IMR-90 (cell line): Measurements from ENCODE around the gene SPRR2G. TPM values are rescaled to one million over a fixed set of nuclear protein-coding genes. Genes with fewer than 3 reads are reported as not detected.

ENCODE experiments used
- ATAC-seq: fragments of 200-7000 bp; cut with Tn5 transposase; 2 replicates; pipeline ENCODE4 v1.9.1; 2020; ENCODE audit warnings: low read depth, mild to moderate bottlenecking, moderate library complexity
- BruUV-seq: library from RNA; stranded (reverse); fragments of 400-500 nt; replicated peaks from 2 replicates; lab custom pipeline; 2021; lab: Mats Ljungman, UMichigan
- CTCF ChIA-PET: fragments of 300-600 bp; formaldehyde crosslinking; extraction: SDS; loops from one replicate; lab custom pipeline; 2021; ENCODE audit warnings: antibody characterized with exemption; lab: Yijun Ruan, JAX
- POLR2A ChIA-PET: fragments of 300-600 bp; sonication (Branson Sonifier 250); formaldehyde crosslinking; loops from one replicate; lab custom pipeline; 2022; ENCODE audit warnings: antibody characterized with exemption; ENCODE audit not compliant: unreplicated experiment; lab: Charles Lee
- DNase-seq: peaks from one replicate; pipeline ENCODE4 v3.0.0; 2013
- H2AFZ ChIP-seq: replicated peaks from 2 replicates; pipeline ENCODE3; 2013; ENCODE audit warnings: low read length, mild to moderate bottlenecking; ENCODE audit not compliant: poor library complexity
- H2AK5ac ChIP-seq: 2 replicates; pipeline ENCODE4 v1.6.1; 2013; ENCODE audit warnings: low read depth, low read length, inconsistent platforms
- H2AK9ac ChIP-seq: replicated peaks from 2 replicates; pipeline ENCODE3; 2013; ENCODE audit warnings: mild to moderate bottlenecking, low read depth, low read length, moderate library complexity; ENCODE audit not compliant: poor library complexity
- H2BK120ac ChIP-seq: 2 replicates; pipeline ENCODE4 v1.6.1; 2013; ENCODE audit warnings: low read depth, low read length, inconsistent platforms
- H2BK15ac ChIP-seq: 3 replicates; pipeline ENCODE4 v1.6.1; 2013; ENCODE audit warnings: low read depth, low read length, inconsistent platforms
- H2BK20ac ChIP-seq: 2 replicates; pipeline ENCODE4 v1.6.1; 2013; ENCODE audit warnings: low read depth, mild to moderate bottlenecking, inconsistent platforms, low read length, moderate library complexity
- H2BK5ac ChIP-seq: 2 replicates; pipeline ENCODE4 v1.6.1; 2013; ENCODE audit warnings: mild to moderate bottlenecking, low read depth, low read length, inconsistent platforms; ENCODE audit not compliant: poor library complexity, severe bottlenecking
- H3K14ac ChIP-seq: replicated peaks from 2 replicates; pipeline ENCODE4 v1.6.1; 2013; ENCODE audit warnings: low read depth, low read length, inconsistent platforms
- H3K18ac ChIP-seq: 2 replicates; pipeline ENCODE4 v1.6.1; 2013; ENCODE audit warnings: low read depth, low read length, control low read depth
- H3K23ac ChIP-seq: 2 replicates; pipeline ENCODE4 v1.6.1; 2013; ENCODE audit warnings: low read depth, low read length, inconsistent platforms
- H3K27ac ChIP-seq: 2 replicates; pipeline ENCODE4 v1.5.1; 2013; ENCODE audit warnings: mild to moderate bottlenecking, control low read depth, low read length; ENCODE audit not compliant: insufficient read depth
- H3K27me3 ChIP-seq: 2 replicates; pipeline ENCODE4 v1.6.1; 2013; ENCODE audit warnings: low read length; ENCODE audit not compliant: control insufficient read depth, insufficient read depth
- H3K36me3 ChIP-seq: 2 replicates; pipeline ENCODE4 v1.6.1; 2013; ENCODE audit warnings: low read length, mixed read lengths; ENCODE audit not compliant: control insufficient read depth, insufficient read depth
- H3K4ac ChIP-seq: 2 replicates; pipeline ENCODE4 v1.6.1; 2013; ENCODE audit warnings: low read depth, low read length, inconsistent platforms
- H3K4me1 ChIP-seq: 2 replicates; pipeline ENCODE4 v1.6.1; 2013; ENCODE audit warnings: low read length, mixed read lengths; ENCODE audit not compliant: control insufficient read depth, insufficient read depth
- H3K4me2 ChIP-seq: 2 replicates; pipeline ENCODE4 v1.6.1; 2013; ENCODE audit warnings: low read depth, mild to moderate bottlenecking, control low read depth, low read length, moderate library complexity
- H3K4me3 ChIP-seq: 2 replicates; pipeline ENCODE4 v1.5.1; 2013; ENCODE audit warnings: low read depth, mild to moderate bottlenecking, control low read depth, low read length, moderate library complexity; ENCODE audit not compliant: insufficient read depth
- H3K56ac ChIP-seq: 2 replicates; pipeline ENCODE4 v1.6.1; 2013; ENCODE audit warnings: low read length, inconsistent platforms; ENCODE audit not compliant: insufficient read depth; ENCODE audit errors: extremely low read depth
- H3K79me1 ChIP-seq, 2 experiments: 2 replicates each; pipeline ENCODE4 v1.6.1; 2013; ENCODE audit warnings: low read length in 2 of 2, inconsistent platforms in 1 of 2, low read depth in 1 of 2
- H3K9ac ChIP-seq: 2 replicates; pipeline ENCODE4 v1.6.1; 2013; ENCODE audit warnings: low read depth, low read length, control low read depth
- H3K9me1 ChIP-seq: 2 replicates; pipeline ENCODE4 v1.6.1; 2013; ENCODE audit warnings: low read length, inconsistent platforms; ENCODE audit not compliant: insufficient read depth
- H3K9me3 ChIP-seq: 2 replicates; pipeline ENCODE4 v1.6.1; 2013; ENCODE audit warnings: low read length; ENCODE audit not compliant: control insufficient read depth, insufficient read depth
- H4K20me1 ChIP-seq: 2 replicates; pipeline ENCODE4 v1.6.1; 2013; ENCODE audit warnings: low read length, inconsistent platforms; ENCODE audit not compliant: insufficient read depth
- H4K5ac ChIP-seq: 2 replicates; pipeline ENCODE4 v1.6.1; 2013; ENCODE audit warnings: mild to moderate bottlenecking, low read depth, low read length, control low read depth
- H4K8ac ChIP-seq, 2 experiments: 2 replicates each; pipeline ENCODE4 v1.6.1; 2013; ENCODE audit warnings: low read depth in 2 of 2, low read length in 2 of 2, control low read depth in 1 of 2, inconsistent platforms in 1 of 2
- H4K91ac ChIP-seq: 2 replicates; pipeline ENCODE4 v1.6.1; 2013; ENCODE audit warnings: low read depth, low read length, inconsistent platforms; ENCODE audit not compliant: insufficient read depth
- BHLHE40 ChIP-seq: fragments of 150-350 bp; IDR thresholded peaks from 2 replicates; pipeline ENCODE4 v1.6.1; 2016; ENCODE audit warnings: mild to moderate bottlenecking, low read depth, low read length
- CEBPB ChIP-seq: IDR thresholded peaks from 2 replicates; pipeline ENCODE4 v1.6.1; 2012; ENCODE audit warnings: low read depth, low read length, improper control_type of control experiment
- CHD1 ChIP-seq: IDR thresholded peaks from 2 replicates; pipeline ENCODE4 v1.6.1; 2012; ENCODE audit warnings: low read depth, low read length, improper control_type of control experiment
- CTCF ChIP-seq: conservative IDR thresholded peaks from 2 replicates; pipeline ENCODE4 v1.5.1; 2012; ENCODE audit warnings: mild to moderate bottlenecking, low read depth, low read length, improper control_type of control experiment
- FOS ChIP-seq: fragments of 150-350 bp; IDR thresholded peaks from 2 replicates; pipeline ENCODE4 v1.6.1; 2016; ENCODE audit warnings: low read depth, low read length
- MAFK ChIP-seq: IDR thresholded peaks from 2 replicates; pipeline ENCODE4 v1.6.1; 2012; ENCODE audit warnings: low read depth, low read length, improper control_type of control experiment
- MAZ ChIP-seq: IDR thresholded peaks from 2 replicates; pipeline ENCODE4 v1.6.1; 2012; ENCODE audit warnings: low read depth, mild to moderate bottlenecking, low read length, improper control_type of control experiment, moderate library complexity, borderline replicate concordance
- MXI1 ChIP-seq: IDR thresholded peaks from 2 replicates; pipeline ENCODE4 v1.6.1; 2012; ENCODE audit warnings: low read depth, mild to moderate bottlenecking, low read length, moderate library complexity, borderline replicate concordance
- NFE2L2 ChIP-seq: fragments of 150-350 bp; IDR thresholded peaks from 2 replicates; pipeline ENCODE4 v1.6.1; 2016; ENCODE audit warnings: low read depth, mild to moderate bottlenecking, low read length
- POLR2A ChIP-seq: IDR thresholded peaks from 2 replicates; pipeline ENCODE4 v1.6.1; 2012; ENCODE audit warnings: mild to moderate bottlenecking, low read depth, low read length
- RAD21 ChIP-seq: IDR thresholded peaks from 2 replicates; pipeline ENCODE4 v1.6.1; 2012; ENCODE audit warnings: low read length, improper control_type of control experiment
- RCOR1 ChIP-seq: IDR thresholded peaks from 2 replicates; pipeline ENCODE4 v1.6.1; 2012; ENCODE audit warnings: mild to moderate bottlenecking, low read length, improper control_type of control experiment; ENCODE audit not compliant: insufficient replicate concordance
- RFX5 ChIP-seq: IDR thresholded peaks from 2 replicates; pipeline ENCODE4 v1.8.0; 2012; ENCODE audit warnings: low read depth, mild to moderate bottlenecking, low read length, moderate library complexity
- SMC3 ChIP-seq: fragments of 150-350 bp; IDR thresholded peaks from 2 replicates; pipeline ENCODE4 v1.6.1; 2016; ENCODE audit warnings: low read depth, mild to moderate bottlenecking, antibody characterized with exemption, low read length, moderate library complexity
- USF2 ChIP-seq: fragments of 150-350 bp; IDR thresholded peaks from 2 replicates; pipeline ENCODE4 v1.6.1; 2017; ENCODE audit warnings: mild to moderate bottlenecking, antibody characterized with exemption, low read length, low read depth
- WGBS, 2 experiments: methylation state at CpG; one replicate each; pipeline versions ENCODE4 v1.1.5 to v1.1.7; 2013; ENCODE audit warnings: missing lambda C conversion rate in 2 of 2; ENCODE audit not compliant: insufficient read length in 1 of 2; ENCODE audit errors: extremely low coverage in 2 of 2; 5-methylcytosine and 5-hydroxymethylcytosine counted together
- dilution Hi-C: fragments of 300-500 bp; cut with HindIII; formaldehyde crosslinking; loops from one replicate; pipeline ENCODE4 v1.14.3; 2018; ENCODE audit warnings: low sequenced_read_pairs; ENCODE audit not compliant: unreplicated experiment
- in situ Hi-C: fragments of 300-500 bp; cut with MboI; formaldehyde crosslinking; loops from 3 replicates; pipeline ENCODE4 v1.14.3; 2019; ENCODE audit warnings: low sequenced_read_pairs, inconsistent platforms, mixed read lengths
- intact Hi-C: fragments of 100-400 bp; cut with micrococcal nuclease; formaldehyde crosslinking; loops from 2 replicates; pipeline ENCODE4 v1.10.0; 2022
- polyA plus RNA-seq, 3 experiments: library from polyadenylated mRNA; depleted of rRNA; stranded (reverse); fragments of >200 nt; gene quantifications; 2 replicates each; pipeline ENCODE4 v1.2.3, GENCODE V29; 2012; ENCODE audit warnings: low replicate concordance in 1 of 3
- total RNA-seq: library from RNA; depleted of rRNA; stranded (reverse); fragments of >200 nt; gene quantifications from 2 replicates; pipeline ENCODE4 v1.2.3, GENCODE V29; 2012
- TF ChIP-seq, protein P1 (sequence below): fragments of 150-350 bp; IDR thresholded peaks from 2 replicates; pipeline ENCODE4 v1.6.1; 2016; ENCODE audit warnings: low read depth, mild to moderate bottlenecking, low read length, moderate library complexity, borderline replicate concordance

The SPRR2G gene
- total and polyA plus RNA-seq, 2 of the 4 experiments (the other 2 are of a cell fraction): not detected

DNA sequence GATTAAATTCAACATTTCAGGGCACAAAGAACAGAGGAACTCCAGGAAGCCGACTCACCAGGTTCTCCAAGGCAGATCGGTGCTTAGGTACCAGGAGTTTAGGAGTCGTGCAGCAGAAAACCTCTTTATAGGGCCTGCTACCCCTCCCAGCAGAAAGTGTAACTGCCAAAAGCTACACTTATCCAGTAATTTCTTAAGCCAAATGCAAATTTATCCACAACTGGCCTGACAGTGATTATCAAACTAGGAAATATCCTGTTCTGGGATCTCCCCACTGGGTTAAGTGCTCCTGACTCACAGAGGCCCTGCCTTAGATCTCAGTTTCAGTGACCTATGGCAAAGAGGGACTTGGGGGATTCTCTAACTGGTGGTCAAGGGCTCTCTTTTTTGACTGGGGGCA, 37.3 kb downstream of the SPRR2G start, which contains the start of gene SPRR2F:
Gene SPRR2F (minus strand): TSS at position 101 of the 400 bp plus-strand sequence. CDS start 783 bp downstream, outside the sequence.
- H2BK20ac ChIP-seq: no peak within 1 kb of the TSS
- no peak within 1 kb of the TSS for H3K4me3 ChIP-seq
- no peak within 1 kb of the TSS for H2BK15ac ChIP-seq
- no CpG with 5 or more reads among the region's 3 CpGs for WGBS, 2 experiments
- H3K56ac ChIP-seq: no peak within 1 kb of the TSS
- DNase-seq (no peak), ATAC-seq (no peak)
- no peak for TF ChIP-seq MAFK
- no peak for TF ChIP-seq POLR2A
- TF ChIP-seq, protein P1, sequence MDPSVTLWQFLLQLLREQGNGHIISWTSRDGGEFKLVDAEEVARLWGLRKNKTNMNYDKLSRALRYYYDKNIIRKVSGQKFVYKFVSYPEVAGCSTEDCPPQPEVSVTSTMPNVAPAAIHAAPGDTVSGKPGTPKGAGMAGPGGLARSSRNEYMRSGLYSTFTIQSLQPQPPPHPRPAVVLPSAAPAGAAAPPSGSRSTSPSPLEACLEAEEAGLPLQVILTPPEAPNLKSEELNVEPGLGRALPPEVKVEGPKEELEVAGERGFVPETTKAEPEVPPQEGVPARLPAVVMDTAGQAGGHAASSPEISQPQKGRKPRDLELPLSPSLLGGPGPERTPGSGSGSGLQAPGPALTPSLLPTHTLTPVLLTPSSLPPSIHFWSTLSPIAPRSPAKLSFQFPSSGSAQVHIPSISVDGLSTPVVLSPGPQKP: no peak
- no peak for TF ChIP-seq FOS
- TF ChIP-seq NFE2L2: no peak
- TF ChIP-seq CTCF: no peak
- no peak for TF ChIP-seq CEBPB
- no peak for TF ChIP-seq CHD1
- TF ChIP-seq MAZ: no peak
- no peak for TF ChIP-seq SMC3
- TF ChIP-seq BHLHE40: no peak
- no peak for TF ChIP-seq RCOR1
- TF ChIP-seq RAD21: no peak
- TF ChIP-seq RFX5: no peak
- no peak for TF ChIP-seq USF2
- TF ChIP-seq MXI1: no peak
- no peak within 1 kb of the TSS for H3K4me2 ChIP-seq
- H3K14ac ChIP-seq: no peak within 1 kb of the TSS
- no peak within 1 kb of the TSS for H3K27ac ChIP-seq
- H2AFZ ChIP-seq: no peak within 1 kb of the TSS
- no peak within 1 kb of the TSS for H4K5ac ChIP-seq
- no peak within 1 kb of the TSS for H2BK120ac ChIP-seq
- H3K4me1 ChIP-seq: no peaks in the 10 kb centered on the region
- ChIA-PET CTCF (no interaction called here), POLR2A (no interaction called here)
- no peaks in the 10 kb centered on the region for H3K27me3 ChIP-seq
- no TSS peak for BruUV-seq
- H3K4ac ChIP-seq: no peak within 1 kb of the TSS
- H4K20me1 ChIP-seq: no peaks in the 10 kb centered on the region
- no peaks in the 10 kb centered on the region for H3K9me3 ChIP-seq
- no peaks in the 10 kb centered on the region for H3K36me3 ChIP-seq
- no peaks in the 10 kb centered on the region for H3K9me1 ChIP-seq
- intact Hi-C loops: no loop called here
- no peak within 1 kb of the TSS for H3K18ac ChIP-seq
- no peak within 1 kb of the TSS for H4K8ac ChIP-seq
- no peak within 1 kb of the TSS for H2BK5ac ChIP-seq
- H4K91ac ChIP-seq: no peak within 1 kb of the TSS
- H2AK9ac ChIP-seq: no peak within 1 kb of the TSS
- no peaks in the 10 kb centered on the region for H3K79me1 ChIP-seq
- dilution Hi-C loops: no loop called here
- H3K23ac ChIP-seq: no peak within 1 kb of the TSS
- in situ Hi-C loops: no loop called here
- H3K9ac ChIP-seq: no peak within 1 kb of the TSS
- H2AK5ac ChIP-seq: no peak within 1 kb of the TSS
